Endothelial cell of umbilical vein (primary cell): ENCODE data around the gene PKP3. TPM values are rescaled to one million over a fixed set of nuclear protein-coding genes. Genes with fewer than 3 reads are reported as not detected.

Source experiments
- BruUV-seq: library from RNA; stranded (reverse); fragments of 400-500 nt; replicated peaks from 2 replicates; lab custom pipeline; 2021; lab: Mats Ljungman, UMichigan
- CTCF ChIA-PET: fragments of 300-600, 350-600 bp; sonication (Branson Sonifier 250); formaldehyde crosslinking; loops from one replicate; lab custom pipeline; 2021; ENCODE audit warnings: antibody characterized with exemption, inconsistent platforms; lab: Charles Lee
- POLR2A ChIA-PET: fragments of 300-600, 350-600 bp; sonication (Branson Sonifier 250); formaldehyde crosslinking; loops from one replicate; lab custom pipeline; 2021; ENCODE audit warnings: antibody characterized with exemption, inconsistent platforms; lab: Charles Lee
- DNase-seq: peaks from one replicate; pipeline ENCODE4 v3.0.0-alpha.2; 2011; ENCODE audit warnings: low read depth, low spot score
- FAIRE-seq: peaks from 2 replicates; lab custom pipeline; 2011; peaks lifted over from hg19 to GRCh38; lab: Jason Lieb, UNC
- H2AFZ ChIP-seq: 2 replicates; pipeline ENCODE4 v1.6.0; 2012; ENCODE audit warnings: low read depth, low read length, control low read depth, inconsistent platforms
- H3K27ac ChIP-seq: 2 replicates; pipeline ENCODE4 v1.5.1; 2011; ENCODE audit warnings: low read depth, mild to moderate bottlenecking, control low read depth, low read length, moderate library complexity; ENCODE audit not compliant: insufficient read depth
- H3K27me3 ChIP-seq, 2 experiments: 2 replicates each; pipeline versions ENCODE4 v1.6.0 to v1.6.1; 2011; ENCODE audit warnings: low read length in 2 of 2, mixed read lengths in 1 of 2; ENCODE audit not compliant: control insufficient read depth in 2 of 2, insufficient read depth in 2 of 2
- H3K36me3 ChIP-seq, 2 experiments: 2 replicates in 1 of 2; 3 replicates in 1 of 2; pipeline ENCODE4 v1.5.1; 2011; ENCODE audit warnings: low read length in 2 of 2, mild to moderate bottlenecking in 1 of 2, moderate library complexity in 1 of 2; ENCODE audit not compliant: control insufficient read depth in 2 of 2, insufficient read depth in 2 of 2; ENCODE audit errors: extremely low read depth in 1 of 2
- H3K4me1 ChIP-seq: 3 replicates; pipeline ENCODE4 v1.5.1; 2011; ENCODE audit warnings: mild to moderate bottlenecking, low read length; ENCODE audit not compliant: control insufficient read depth, insufficient read depth; ENCODE audit errors: extremely low read depth
- H3K4me2 ChIP-seq: 2 replicates; pipeline ENCODE4 v1.6.1; 2011; ENCODE audit warnings: low read length, control low read depth, mixed read lengths; ENCODE audit not compliant: insufficient read depth
- H3K4me3 ChIP-seq, 3 experiments: fragments of 200-600 bp in 1 of 3; sonication (generic), shearing (Covaris generic) in 1 of 3; replicated peaks in 1 of 3; 2 replicates each; pipeline ENCODE4 v1.5.1; 2011 to 2016; ENCODE audit warnings: control low read depth in 3 of 3, low read length in 3 of 3, mild to moderate bottlenecking in 2 of 3, inconsistent platforms in 1 of 3, low read depth in 1 of 3, moderate library complexity in 1 of 3; ENCODE audit not compliant: insufficient read depth in 1 of 3
- H3K79me2 ChIP-seq: 2 replicates; pipeline ENCODE4 v1.6.0; 2012; ENCODE audit warnings: low read length, inconsistent platforms; ENCODE audit not compliant: control insufficient read depth, insufficient read depth
- H3K9ac ChIP-seq: replicated peaks from 2 replicates; pipeline ENCODE3; 2011; ENCODE audit warnings: low read length, control low read depth; ENCODE audit not compliant: insufficient read depth; ENCODE audit errors: extremely low read depth
- H3K9me1 ChIP-seq: replicated peaks from 3 replicates; pipeline ENCODE4 v1.6.0; 2011; ENCODE audit warnings: mild to moderate bottlenecking, low read length; ENCODE audit not compliant: control insufficient read depth, insufficient read depth; ENCODE audit errors: extremely low read depth
- H3K9me3 ChIP-seq: replicated peaks from 2 replicates; pipeline ENCODE4 v1.5.1; 2012; ENCODE audit warnings: low read length, inconsistent platforms; ENCODE audit not compliant: control insufficient read depth, insufficient read depth
- H4K20me1 ChIP-seq: replicated peaks from 2 replicates; pipeline ENCODE3; 2011; ENCODE audit warnings: mild to moderate bottlenecking, low read length; ENCODE audit not compliant: control insufficient read depth, insufficient read depth; ENCODE audit errors: extremely low read depth
- EZH2 ChIP-seq: IDR thresholded peaks from 2 replicates; pipeline ENCODE4 v1.6.1; 2012; ENCODE audit warnings: borderline replicate concordance, low read depth, mild to moderate bottlenecking, moderate library complexity, low read length, inconsistent platforms; ENCODE audit not compliant: severe bottlenecking
- FOS ChIP-seq: IDR thresholded peaks from 2 replicates; pipeline ENCODE4 v1.6.1; 2011; ENCODE audit warnings: mild to moderate bottlenecking, low read length, moderate library complexity, borderline replicate concordance; ENCODE audit not compliant: insufficient read depth
- GATA2 ChIP-seq: IDR thresholded peaks from 2 replicates; pipeline ENCODE4 v1.7.0; 2011; ENCODE audit warnings: low read depth, mild to moderate bottlenecking, moderate library complexity, mixed read lengths, low read length; ENCODE audit not compliant: insufficient read length, insufficient read depth
- JUN ChIP-seq: IDR thresholded peaks from 2 replicates; pipeline ENCODE4 v1.6.1; 2011; ENCODE audit warnings: borderline replicate concordance, low read depth; ENCODE audit not compliant: insufficient read length, insufficient read depth
- MYC ChIP-seq: IDR thresholded peaks from one replicate; pipeline ENCODE4 v1.6.1; 2011; ENCODE audit warnings: mild to moderate bottlenecking, low read depth, low read length
- POLR2A ChIP-seq: IDR thresholded peaks from 2 replicates; pipeline ENCODE4 v1.6.1; 2012; ENCODE audit warnings: low read depth, mild to moderate bottlenecking, control low read depth, low read length
- POLR2AphosphoS5 ChIP-seq: IDR thresholded peaks from 2 replicates; pipeline ENCODE4 v1.6.1; 2012; ENCODE audit warnings: low read depth, mild to moderate bottlenecking, control low read depth, low read length, moderate library complexity; ENCODE audit not compliant: insufficient read depth
- dilution Hi-C: fragments of 300-500 bp; cut with MboI; formaldehyde crosslinking; loops from one replicate; pipeline ENCODE4 v1.15.0; 2019; ENCODE audit warnings: low sequenced_read_pairs; ENCODE audit not compliant: extremely low pct_ligation_motif_present
- intact Hi-C: fragments of 100-400 bp; cut with micrococcal nuclease; formaldehyde crosslinking; loops from one replicate; pipeline ENCODE4 v1.10.0; 2022
- polyA plus RNA-seq, 4 experiments: library from polyadenylated mRNA; depleted of rRNA in 3 of 4; stranded (reverse) in 3 of 4; unstranded in 1 of 4; fragments of >200 nt; gene quantifications; 2 replicates each; pipeline versions ENCODE4 v1.2.1 to v1.2.3, GENCODE V29; 2011 to 2012; ENCODE audit warnings: missing spikeins in 1 of 4
- total RNA-seq: library from RNA; stranded (reverse); gene quantifications from 2 replicates; pipeline ENCODE4 v1.2.3, GENCODE V29; 2021
- TF ChIP-seq, protein P1 (sequence below): IDR thresholded peaks from 2 replicates; pipeline ENCODE4 v1.6.1; 2011; ENCODE audit not compliant: insufficient read depth, insufficient read length
- TF ChIP-seq, protein P2 (sequence below), 2 donors: IDR thresholded peaks; 1 replicate in 1 of 2; 2 replicates in 1 of 2; pipeline ENCODE4 v1.5.1; 2011; ENCODE audit warnings: low read length in 2 of 2, mild to moderate bottlenecking in 2 of 2, moderate library complexity in 2 of 2, control low read depth in 1 of 2, inconsistent platforms in 1 of 2, low read depth in 1 of 2; ENCODE audit not compliant: insufficient read depth in 1 of 2; ENCODE audit errors: extremely low read depth in 1 of 2

Gene PKP3
- total and polyA plus RNA-seq, 2 donors (not counting 3 experiments of a cell fraction or from before 2014, with no cell fraction given), result 0.27 to 0.59 TPM

DNA sequence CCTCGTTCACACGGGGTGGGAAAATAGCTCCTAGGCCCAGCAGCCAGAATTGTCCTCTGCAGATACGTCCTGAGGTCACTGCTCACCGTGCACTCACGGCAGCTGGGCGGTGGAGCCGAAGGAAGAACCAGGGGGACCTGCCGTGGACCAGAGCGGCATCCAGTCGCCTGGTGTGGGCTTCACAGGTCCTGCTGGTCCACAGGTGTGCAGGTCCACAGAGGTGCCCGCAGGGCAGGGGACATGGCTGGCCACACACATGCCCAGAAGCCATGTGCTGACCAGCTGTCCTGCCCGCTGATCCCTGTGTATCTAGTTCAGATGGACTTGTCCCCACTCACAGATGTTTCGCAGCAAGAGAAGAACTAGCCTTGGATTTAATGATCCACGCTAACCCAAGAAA, 10.6 kb upstream of the PKP3 start:
- Histone ChIP-seq H3K27me3 (peaks cover 0 to 4% of the 10 kb centered on the region in 2 experiments), H4K20me1 (no peaks in the 10 kb centered on the region), H3K27ac (no peak overlapping the region), H2AFZ (no peak overlapping the region), H3K79me2 (no peaks in the 10 kb centered on the region), H3K4me1 (no peaks in the 10 kb centered on the region), H3K4me3 (no peak overlapping the region), H3K9me1 (no peaks in the 10 kb centered on the region), H3K36me3 (no peaks in the 10 kb centered on the region), H3K9ac (no peak overlapping the region), H3K4me2 (no peak overlapping the region), H3K9me3 (no peaks in the 10 kb centered on the region)
- BruUV-seq, result no TSS peak
- no peak for DNase-seq
- dilution Hi-C loops (no loop called here), intact Hi-C loops (no loop called here)
- ChIA-PET POLR2A (no interaction called here), CTCF (no interaction called here)
- FAIRE-seq, result no peak
- TF ChIP-seq EZH2, result no peak
- TF ChIP-seq, protein P1, sequence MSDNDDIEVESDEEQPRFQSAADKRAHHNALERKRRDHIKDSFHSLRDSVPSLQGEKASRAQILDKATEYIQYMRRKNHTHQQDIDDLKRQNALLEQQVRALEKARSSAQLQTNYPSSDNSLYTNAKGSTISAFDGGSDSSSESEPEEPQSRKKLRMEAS, result no peak
- no peak for TF ChIP-seq POLR2A
- TF ChIP-seq, protein P2, sequence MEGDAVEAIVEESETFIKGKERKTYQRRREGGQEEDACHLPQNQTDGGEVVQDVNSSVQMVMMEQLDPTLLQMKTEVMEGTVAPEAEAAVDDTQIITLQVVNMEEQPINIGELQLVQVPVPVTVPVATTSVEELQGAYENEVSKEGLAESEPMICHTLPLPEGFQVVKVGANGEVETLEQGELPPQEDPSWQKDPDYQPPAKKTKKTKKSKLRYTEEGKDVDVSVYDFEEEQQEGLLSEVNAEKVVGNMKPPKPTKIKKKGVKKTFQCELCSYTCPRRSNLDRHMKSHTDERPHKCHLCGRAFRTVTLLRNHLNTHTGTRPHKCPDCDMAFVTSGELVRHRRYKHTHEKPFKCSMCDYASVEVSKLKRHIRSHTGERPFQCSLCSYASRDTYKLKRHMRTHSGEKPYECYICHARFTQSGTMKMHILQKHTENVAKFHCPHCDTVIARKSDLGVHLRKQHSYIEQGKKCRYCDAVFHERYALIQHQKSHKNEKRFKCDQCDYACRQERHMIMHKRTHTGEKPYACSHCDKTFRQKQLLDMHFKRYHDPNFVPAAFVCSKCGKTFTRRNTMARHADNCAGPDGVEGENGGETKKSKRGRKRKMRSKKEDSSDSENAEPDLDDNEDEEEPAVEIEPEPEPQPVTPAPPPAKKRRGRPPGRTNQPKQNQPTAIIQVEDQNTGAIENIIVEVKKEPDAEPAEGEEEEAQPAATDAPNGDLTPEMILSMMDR (IDR thresholded peaks at IDR 0.05; ENCODE audit: extremely low read depth in 1 of 2, insufficient read depth in 1 of 2, low read depth in 1 of 2, low read length in 2 of 2), result no peak
- no peak for TF ChIP-seq FOS
- TF ChIP-seq POLR2AphosphoS5, result no peak
- TF ChIP-seq JUN, result no peak
- TF ChIP-seq GATA2, result no peak
- no peak for TF ChIP-seq MYC
